AG20443 (cell line): ENCODE results near the gene ELAPOR2.
A peak's percentile ranks its signal among the peaks of the same experiment; 100 is the strongest.
"Not testable (repeated sequence)": the region's sequence is repeated elsewhere in the genome, so short reads cannot be mapped to it uniquely, and the experiment has no call there.

ENCODE experiments used
- DNase-seq: peaks from one replicate; pipeline ENCODE4 v3.0.0; 2012; ENCODE audit warnings: low spot score, mixed read lengths

ELAPOR2 gene, protein sequence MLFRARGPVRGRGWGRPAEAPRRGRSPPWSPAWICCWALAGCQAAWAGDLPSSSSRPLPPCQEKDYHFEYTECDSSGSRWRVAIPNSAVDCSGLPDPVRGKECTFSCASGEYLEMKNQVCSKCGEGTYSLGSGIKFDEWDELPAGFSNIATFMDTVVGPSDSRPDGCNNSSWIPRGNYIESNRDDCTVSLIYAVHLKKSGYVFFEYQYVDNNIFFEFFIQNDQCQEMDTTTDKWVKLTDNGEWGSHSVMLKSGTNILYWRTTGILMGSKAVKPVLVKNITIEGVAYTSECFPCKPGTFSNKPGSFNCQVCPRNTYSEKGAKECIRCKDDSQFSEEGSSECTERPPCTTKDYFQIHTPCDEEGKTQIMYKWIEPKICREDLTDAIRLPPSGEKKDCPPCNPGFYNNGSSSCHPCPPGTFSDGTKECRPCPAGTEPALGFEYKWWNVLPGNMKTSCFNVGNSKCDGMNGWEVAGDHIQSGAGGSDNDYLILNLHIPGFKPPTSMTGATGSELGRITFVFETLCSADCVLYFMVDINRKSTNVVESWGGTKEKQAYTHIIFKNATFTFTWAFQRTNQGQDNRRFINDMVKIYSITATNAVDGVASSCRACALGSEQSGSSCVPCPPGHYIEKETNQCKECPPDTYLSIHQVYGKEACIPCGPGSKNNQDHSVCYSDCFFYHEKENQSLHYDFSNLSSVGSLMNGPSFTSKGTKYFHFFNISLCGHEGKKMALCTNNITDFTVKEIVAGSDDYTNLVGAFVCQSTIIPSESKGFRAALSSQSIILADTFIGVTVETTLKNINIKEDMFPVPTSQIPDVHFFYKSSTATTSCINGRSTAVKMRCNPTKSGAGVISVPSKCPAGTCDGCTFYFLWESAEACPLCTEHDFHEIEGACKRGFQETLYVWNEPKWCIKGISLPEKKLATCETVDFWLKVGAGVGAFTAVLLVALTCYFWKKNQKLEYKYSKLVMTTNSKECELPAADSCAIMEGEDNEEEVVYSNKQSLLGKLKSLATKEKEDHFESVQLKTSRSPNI

DNA sequence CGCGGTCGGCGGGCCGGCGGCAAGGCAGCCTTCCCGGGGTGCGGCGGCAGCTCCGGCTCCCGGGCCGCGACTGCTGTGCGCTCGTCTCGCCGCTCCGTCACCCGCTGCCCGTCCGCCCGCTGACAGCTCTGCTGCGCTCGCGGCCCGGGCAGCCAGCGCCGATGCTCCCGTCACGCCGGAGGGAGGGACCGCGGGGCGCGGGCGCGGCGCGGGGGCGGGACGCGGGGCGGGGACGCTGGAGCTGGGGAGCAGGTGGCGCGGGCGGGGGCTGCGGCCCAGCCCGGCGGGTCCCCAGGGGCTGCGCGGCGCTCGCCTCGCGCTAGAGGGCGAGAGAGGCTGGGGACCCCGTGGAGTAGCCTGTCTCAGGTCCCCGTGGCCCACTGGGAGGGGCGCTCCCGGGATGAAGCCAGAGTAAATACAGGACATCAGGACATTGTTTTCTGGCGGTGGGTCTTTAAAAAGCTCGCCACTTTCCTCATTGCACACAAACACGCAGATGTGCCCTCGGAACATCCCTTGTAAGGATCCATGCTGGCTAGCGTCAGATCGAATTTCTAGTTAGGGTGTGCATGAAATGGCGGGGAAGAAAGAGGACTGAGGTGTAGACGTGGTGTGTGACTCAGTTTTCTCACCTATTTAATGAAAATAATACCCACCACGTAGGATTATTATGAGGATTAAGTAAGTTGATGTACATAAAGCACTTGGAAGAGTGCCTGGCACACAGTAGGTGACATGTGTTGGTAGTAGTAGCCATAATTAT, at the start of gene ELAPOR2:
TSS of gene ELAPOR2 (minus strand) at position 130 of the 763 bp plus-strand sequence. CDS start 141 bp downstream, outside the sequence.
- DNase-seq: peak; percentile 91

DNA sequence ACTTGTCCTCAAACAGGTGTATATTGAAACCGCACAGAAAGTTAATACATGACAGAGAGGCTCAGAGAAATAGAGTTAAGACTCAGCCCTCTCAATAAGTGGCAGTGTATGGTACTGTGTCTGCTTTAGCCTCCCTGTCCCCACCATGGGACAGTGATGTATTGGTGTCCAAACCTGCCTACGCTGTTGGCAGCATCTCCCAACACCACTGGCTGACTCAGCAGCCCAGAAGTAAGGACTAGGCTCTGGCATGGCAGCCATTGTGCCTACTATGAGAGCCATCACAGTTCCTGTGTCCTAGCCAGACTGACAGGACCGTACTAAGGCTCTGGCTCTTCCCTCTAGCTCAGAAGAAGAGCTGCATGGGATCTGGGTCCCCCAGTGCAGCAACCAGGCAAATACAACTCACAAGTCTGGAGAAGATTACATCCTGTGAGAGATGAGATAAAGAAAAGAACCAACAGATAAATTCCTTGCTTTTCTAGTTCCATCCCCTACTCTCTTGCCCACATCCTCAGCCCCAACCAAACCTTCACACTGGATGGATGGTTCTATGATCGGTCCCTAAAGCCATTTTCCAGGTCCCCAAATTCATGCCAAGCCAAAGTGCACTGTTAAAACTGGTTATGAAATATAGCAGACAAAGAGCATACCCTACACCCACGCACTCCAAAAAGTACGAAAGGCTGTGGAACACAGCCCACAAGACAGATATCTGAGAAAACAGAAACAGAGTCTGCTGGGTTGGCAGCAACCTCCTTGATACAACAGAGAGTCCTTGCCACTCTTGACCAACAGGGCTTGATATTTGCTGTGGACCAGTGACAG, 48.7 kb upstream of the ELAPOR2 start:
- no peak for DNase-seq

GRCh38 chr7:87106974-87107612, 47.6 kb upstream of the ELAPOR2 start:
- no peak for DNase-seq

DNA sequence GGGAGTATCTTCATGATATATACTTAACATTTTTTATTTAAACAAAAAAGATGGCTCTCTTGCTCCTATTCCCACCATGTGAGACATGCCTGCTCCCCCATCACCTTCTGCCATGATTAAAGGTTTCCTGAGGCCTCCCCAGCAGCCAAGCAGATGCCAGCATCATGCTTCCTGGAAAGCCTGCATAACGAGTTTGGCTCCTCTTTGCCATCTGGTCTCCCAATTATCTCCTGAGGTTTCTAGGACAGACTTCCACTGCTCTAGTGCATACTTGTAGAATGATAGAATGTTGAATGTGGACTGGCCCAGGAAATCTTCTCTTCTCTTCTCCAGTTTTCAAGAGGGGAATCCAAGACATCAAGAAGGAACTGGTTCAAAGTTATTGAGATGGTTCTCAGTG, 45.9 kb upstream of the ELAPOR2 start:
- no peak for DNase-seq

DNA sequence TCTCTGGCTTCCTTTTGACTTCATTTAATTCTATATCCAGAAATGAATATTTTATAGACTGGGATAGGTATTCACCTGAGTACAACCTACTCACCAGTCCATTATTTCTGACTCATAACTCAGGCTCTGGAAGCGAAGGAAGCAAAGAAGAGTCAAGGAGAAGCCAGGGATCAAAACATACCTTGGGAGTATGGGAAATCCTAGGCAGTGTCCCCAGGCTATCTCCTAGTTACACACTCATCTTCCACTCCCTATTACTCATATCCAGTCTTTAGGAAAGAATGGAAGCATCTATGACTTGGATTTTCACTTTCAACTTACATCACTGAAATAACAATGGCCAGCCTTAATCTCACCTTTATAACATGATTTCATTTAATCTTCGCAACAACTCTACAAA, 40.9 kb upstream of the ELAPOR2 start:
- DNase-seq: no peak

- DNase-seq: not testable (repeated sequence)
Observed at GRCh38 chr7:87097375-87097774, 37.9 kb upstream of the ELAPOR2 start.

DNA sequence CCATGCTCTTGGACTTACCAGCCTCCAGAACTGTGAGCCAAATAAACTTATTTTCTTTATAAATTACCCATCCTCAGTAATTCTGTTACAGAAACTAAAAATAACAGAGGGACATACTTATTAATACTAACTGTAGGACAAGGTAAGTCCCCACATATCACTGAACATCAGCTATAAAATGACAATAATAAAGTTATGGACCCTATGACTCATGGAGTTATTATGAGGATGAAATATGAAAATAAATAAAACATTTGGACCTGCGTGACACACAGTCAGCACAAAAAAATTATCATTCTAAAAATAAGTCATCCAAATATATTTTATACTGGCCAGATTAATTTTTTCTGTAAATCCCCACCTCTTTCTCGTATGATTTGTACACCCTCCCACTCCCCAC, 34.9 kb upstream of the ELAPOR2 start:
- no peak for DNase-seq

GRCh38 chr7:87092568-87093091, 33.2 kb upstream of the ELAPOR2 start:
- DNase-seq: no peak

- DNase-seq: no peak
Observed at GRCh38 chr7:87091487-87092066, 32.1 kb upstream of the ELAPOR2 start.

DNA sequence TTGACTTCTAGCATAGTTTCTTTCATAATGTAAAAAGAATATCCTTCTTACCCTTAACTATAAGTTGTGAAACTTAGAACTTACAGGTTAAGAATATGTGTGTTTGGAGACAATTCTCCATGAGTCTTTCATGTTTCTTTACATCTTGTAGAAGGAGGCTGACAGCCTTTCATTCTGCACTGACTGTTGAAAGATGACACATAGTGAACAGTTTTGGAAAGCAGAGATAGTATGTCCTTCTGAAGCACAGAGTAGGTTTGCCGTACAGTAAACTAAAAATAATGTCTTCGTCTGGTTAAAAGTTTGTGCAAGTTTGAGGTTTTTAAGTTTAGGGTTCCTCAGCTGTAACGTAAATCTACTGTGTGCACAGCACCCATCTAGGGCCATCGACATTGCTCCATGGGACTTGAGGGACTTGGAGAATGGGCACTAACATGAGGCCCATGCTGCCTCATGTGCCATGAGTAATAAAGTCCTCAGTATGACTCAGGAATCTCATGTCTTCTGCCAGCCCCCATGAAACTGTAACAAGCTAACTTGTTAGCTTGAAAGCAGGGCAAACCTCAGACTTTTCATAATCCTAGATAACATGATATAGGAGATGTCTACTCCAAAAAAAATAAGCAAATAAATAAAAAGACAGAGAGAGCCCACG, 24.5 kb upstream of the ELAPOR2 start:
- DNase-seq: peak; percentile 8

DNA sequence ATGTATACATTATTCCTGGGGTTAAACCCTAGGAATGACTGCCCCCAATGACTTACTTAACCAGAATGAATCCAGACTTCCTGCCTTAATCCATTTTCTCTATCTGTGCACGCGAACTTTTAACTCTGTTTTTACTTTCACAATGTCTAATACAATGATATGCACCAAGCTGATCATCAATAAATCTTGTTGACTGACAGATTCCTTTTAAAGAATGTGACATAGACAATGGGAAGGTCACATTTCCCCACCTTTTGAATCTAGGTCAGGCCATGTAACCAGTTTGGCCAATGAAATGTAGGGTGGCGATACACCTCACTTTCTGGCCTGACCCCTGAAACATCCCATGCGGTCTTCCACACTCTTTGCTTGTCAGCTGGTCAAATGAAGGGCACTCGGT, 23.2 kb upstream of the ELAPOR2 start:
- no peak for DNase-seq

DNA sequence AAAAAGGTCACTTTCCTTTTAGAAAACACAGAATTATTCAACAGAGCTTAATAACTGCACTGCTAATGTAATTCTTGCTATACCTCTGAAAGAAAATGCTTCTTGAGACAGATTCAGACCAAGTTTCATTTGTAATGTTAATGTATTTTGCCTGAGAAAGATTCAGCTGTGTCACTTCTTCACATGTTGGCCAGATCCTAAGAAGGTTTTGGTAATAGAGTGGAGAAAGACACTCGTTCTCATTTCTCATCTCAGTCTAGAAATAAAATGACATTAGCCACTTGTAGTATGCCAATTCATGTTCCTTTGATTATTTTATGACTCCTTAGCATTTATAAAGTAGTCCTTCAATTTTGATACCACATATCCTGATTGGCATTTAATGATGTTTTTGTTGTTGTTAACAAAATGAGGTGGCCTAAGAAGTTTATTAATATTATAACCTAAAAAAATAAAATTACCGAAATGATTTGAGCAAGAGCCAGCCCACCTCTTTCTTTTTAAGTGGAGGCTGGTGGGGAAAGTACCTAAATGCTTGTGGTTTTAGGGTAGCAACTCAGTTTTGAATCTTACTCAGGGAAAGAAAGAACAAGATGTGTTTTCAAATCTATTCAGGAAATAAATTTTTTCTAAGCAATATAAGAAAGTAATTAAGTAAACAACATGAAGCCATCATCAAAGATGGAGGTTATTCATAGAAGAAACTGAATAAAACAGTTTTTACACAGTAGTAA, 16.4 kb upstream of the ELAPOR2 start:
- DNase-seq: no peak

DNA sequence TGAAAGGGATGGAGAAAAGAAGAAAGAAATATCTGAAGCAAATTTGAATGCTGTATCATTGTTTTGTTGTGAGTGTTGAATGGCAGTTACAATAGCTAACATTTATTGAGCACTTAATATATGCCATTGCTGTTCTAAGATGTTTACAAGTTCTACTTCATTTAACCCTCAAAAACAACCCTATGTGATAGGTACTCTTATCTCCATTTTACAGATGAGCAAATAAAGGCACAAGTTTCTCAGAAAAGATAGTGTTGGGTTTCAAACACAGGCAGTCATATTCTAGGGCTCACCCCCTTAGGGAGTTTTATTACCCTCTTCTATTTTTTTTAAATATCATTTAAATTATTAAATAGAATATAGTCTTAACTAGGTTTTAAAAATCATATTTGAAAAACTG, 8.3 kb upstream of the ELAPOR2 start:
- DNase-seq: no peak

DNA sequence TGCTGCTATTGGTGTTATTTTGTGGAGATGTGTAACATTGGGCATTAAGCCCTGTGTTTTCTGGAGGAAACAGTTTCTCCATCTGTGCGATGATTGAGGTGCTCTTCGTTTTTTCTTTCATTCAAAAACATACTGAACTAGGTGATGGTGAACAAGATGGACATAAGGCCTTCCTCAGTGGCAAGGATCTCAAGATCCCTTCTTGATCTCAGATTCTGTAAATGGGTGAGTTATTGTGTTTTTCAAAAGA, 759 bp upstream of the ELAPOR2 start:
- no peak for DNase-seq

- peak; percentile 18 for DNase-seq
Observed at GRCh38 chr7:87058744-87059524, 520 bp downstream of the ELAPOR2 start.

- no peak for DNase-seq
Observed at GRCh38 chr7:87057210-87057609, 2.2 kb downstream of the ELAPOR2 start.

- DNase-seq: no peak
Observed at GRCh38 chr7:87056346-87056745, 3.1 kb downstream of the ELAPOR2 start.

- DNase-seq: no peak
Observed at GRCh38 chr7:87048839-87049238, 10.6 kb downstream of the ELAPOR2 start.
